Neural progenitor cell (in vitro differentiated cells): ENCODE measurements around the gene NAP1L4. TPM values are rescaled to one million over a fixed set of nuclear protein-coding genes. Genes with fewer than 3 reads are reported as not detected.
A peak's percentile ranks its signal among the peaks of the same experiment; 100 is the strongest.

Experiments used
- DNase-seq: peaks from one replicate; pipeline ENCODE4 v3.0.0-alpha.2; 2016; ENCODE audit warnings: low spot score
- H2AFZ ChIP-seq: fragments of 200-600 bp; sonication (generic); replicated peaks from 2 replicates; pipeline ENCODE4 v1.6.1; 2016; ENCODE audit warnings: antibody characterized with exemption
- H3F3A ChIP-seq: fragments of 200-600 bp; sonication (generic); 2 replicates; pipeline ENCODE4 v1.6.1; 2016; ENCODE audit warnings: antibody characterized with exemption, low read depth
- H3K27ac ChIP-seq: fragments of 200-600 bp; sonication (generic); 2 replicates; pipeline ENCODE4 v1.5.1; 2016; ENCODE audit warnings: mild to moderate bottlenecking
- H3K27me3 ChIP-seq: fragments of 200-600 bp; sonication (generic); 2 replicates; pipeline ENCODE4 v1.6.1; 2016; ENCODE audit warnings: mild to moderate bottlenecking, moderate library complexity
- H3K36me3 ChIP-seq: fragments of 200-600 bp; sonication (generic); 2 replicates; pipeline ENCODE4 v1.5.1; 2016
- H3K4me1 ChIP-seq: fragments of 200-600 bp; sonication (generic); 2 replicates; pipeline ENCODE4 v1.6.1; 2016; ENCODE audit warnings: mixed run types
- H3K4me2 ChIP-seq: fragments of 200-600 bp; sonication (generic); 2 replicates; pipeline ENCODE4 v1.6.1; 2016
- H3K4me3 ChIP-seq: fragments of 200-600 bp; sonication (generic); 2 replicates; pipeline ENCODE4 v1.5.1; 2016
- H3K79me2 ChIP-seq: fragments of 200-600 bp; sonication (generic); 2 replicates; pipeline ENCODE4 v1.6.1; 2016; ENCODE audit warnings: low read depth
- H3K9ac ChIP-seq: fragments of 200-600 bp; sonication (generic); 2 replicates; pipeline ENCODE4 v1.6.1; 2016
- H3K9me3 ChIP-seq: fragments of 200-600 bp; sonication (generic); 2 replicates; pipeline ENCODE4 v1.5.1; 2016; ENCODE audit warnings: low read depth
- H4K20me1 ChIP-seq: fragments of 200-600 bp; sonication (generic); 2 replicates; pipeline ENCODE4 v1.6.1; 2016; ENCODE audit warnings: low read depth
- H3K27ac Mint-ChIP-seq: 3 replicates; pipeline ENCODE4 v1.8.0; 2021; ENCODE audit warnings: mixed read lengths
- H3K27me3 Mint-ChIP-seq: 2 replicates; pipeline ENCODE4 v1.8.0; 2022; ENCODE audit warnings: low read depth, mild to moderate bottlenecking, inconsistent platforms, moderate library complexity, mixed read lengths; ENCODE audit not compliant: insufficient read depth
- H3K36me3 Mint-ChIP-seq: 3 replicates; pipeline ENCODE4 v1.8.0; 2021; ENCODE audit warnings: mixed read lengths
- H3K4me1 Mint-ChIP-seq: 3 replicates; pipeline ENCODE4 v1.8.0; 2021; ENCODE audit warnings: mixed read lengths
- H3K4me3 Mint-ChIP-seq: 3 replicates; pipeline ENCODE4 v1.8.0; 2021; ENCODE audit warnings: mild to moderate bottlenecking, moderate library complexity, mixed read lengths
- H3K9me3 Mint-ChIP-seq: 3 replicates; pipeline ENCODE4 v1.8.0; 2020; ENCODE audit warnings: mixed read lengths
- EZH2 ChIP-seq: fragments of 200-600 bp; sonication (generic); IDR thresholded peaks from 2 replicates; pipeline ENCODE4 v1.6.1; 2017; ENCODE audit warnings: antibody characterized with exemption, mild to moderate bottlenecking, moderate library complexity
- EZH2phosphoT487 ChIP-seq: fragments of 200-600 bp; sonication (generic); IDR thresholded peaks from 2 replicates; pipeline ENCODE4 v1.6.1; 2017; ENCODE audit warnings: antibody characterized with exemption
- total RNA-seq: library from RNA; depleted of rRNA; stranded (reverse); fragments of >200 nt; gene quantifications from 2 replicates; pipeline ENCODE4 v1.2.3, GENCODE V29; 2015; ENCODE audit warnings: low replicate concordance
- TF ChIP-seq, protein P1 (sequence below): fragments of 200-600 bp; sonication (generic); IDR thresholded peaks from 2 replicates; pipeline ENCODE4 v1.5.1; 2017; ENCODE audit warnings: antibody characterized with exemption, mild to moderate bottlenecking

The NAP1L4 gene
- total RNA-seq, 1 donor from 2014 or later = 191 TPM

DNA sequence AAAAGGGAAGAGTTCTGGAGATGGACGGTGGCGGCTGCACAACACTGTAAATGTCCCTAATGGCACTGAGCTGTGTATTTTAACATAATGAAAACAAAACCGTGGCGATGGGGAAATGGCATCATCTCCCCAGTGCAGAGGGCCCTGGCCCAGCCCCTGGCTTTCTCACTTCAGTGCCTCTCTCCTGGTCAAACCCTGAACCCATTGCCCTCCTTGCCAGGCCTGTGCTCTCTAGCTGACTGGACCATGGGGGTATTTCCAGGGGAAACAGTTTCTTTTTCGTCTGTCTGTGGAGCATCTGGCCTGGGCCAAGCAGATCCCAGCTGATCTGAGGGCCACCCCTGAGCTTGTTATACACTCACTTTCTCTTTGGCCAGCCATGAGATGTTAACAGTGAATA lies 17.4 kb upstream of the NAP1L4 start:
- H3K9me3 ChIP-seq = no peaks in the 10 kb centered on the region
- H2AFZ ChIP-seq = no peak overlapping the region
- H3K4me2 ChIP-seq = no peak overlapping the region
- TF ChIP-seq EZH2 (no peak), EZH2phosphoT487 (no peak)
- TF ChIP-seq, protein P1, sequence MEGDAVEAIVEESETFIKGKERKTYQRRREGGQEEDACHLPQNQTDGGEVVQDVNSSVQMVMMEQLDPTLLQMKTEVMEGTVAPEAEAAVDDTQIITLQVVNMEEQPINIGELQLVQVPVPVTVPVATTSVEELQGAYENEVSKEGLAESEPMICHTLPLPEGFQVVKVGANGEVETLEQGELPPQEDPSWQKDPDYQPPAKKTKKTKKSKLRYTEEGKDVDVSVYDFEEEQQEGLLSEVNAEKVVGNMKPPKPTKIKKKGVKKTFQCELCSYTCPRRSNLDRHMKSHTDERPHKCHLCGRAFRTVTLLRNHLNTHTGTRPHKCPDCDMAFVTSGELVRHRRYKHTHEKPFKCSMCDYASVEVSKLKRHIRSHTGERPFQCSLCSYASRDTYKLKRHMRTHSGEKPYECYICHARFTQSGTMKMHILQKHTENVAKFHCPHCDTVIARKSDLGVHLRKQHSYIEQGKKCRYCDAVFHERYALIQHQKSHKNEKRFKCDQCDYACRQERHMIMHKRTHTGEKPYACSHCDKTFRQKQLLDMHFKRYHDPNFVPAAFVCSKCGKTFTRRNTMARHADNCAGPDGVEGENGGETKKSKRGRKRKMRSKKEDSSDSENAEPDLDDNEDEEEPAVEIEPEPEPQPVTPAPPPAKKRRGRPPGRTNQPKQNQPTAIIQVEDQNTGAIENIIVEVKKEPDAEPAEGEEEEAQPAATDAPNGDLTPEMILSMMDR = no peak
- H3K27me3 ChIP-seq = no peaks in the 10 kb centered on the region
- no peak overlapping the region for H3K9ac ChIP-seq
- no peak overlapping the region for H3K4me3 Mint-ChIP-seq
- no peaks in the 10 kb centered on the region for H3F3A ChIP-seq
- no peak overlapping the region for H3K27ac Mint-ChIP-seq
- peaks cover 6% of the 10 kb centered on the region for H3K36me3 Mint-ChIP-seq
- no peak overlapping the region for H3K27ac ChIP-seq
- no peaks in the 10 kb centered on the region for H4K20me1 ChIP-seq
- H3K4me1 ChIP-seq = no peaks in the 10 kb centered on the region
- no peaks in the 10 kb centered on the region for H3K36me3 ChIP-seq
- H3K4me3 ChIP-seq = no peak overlapping the region
- peaks cover 5% of the 10 kb centered on the region for H3K27me3 Mint-ChIP-seq
- DNase-seq = no peak
- H3K9me3 Mint-ChIP-seq = no peaks in the 10 kb centered on the region
- H3K4me1 Mint-ChIP-seq = no peaks in the 10 kb centered on the region
- H3K79me2 ChIP-seq = no peaks in the 10 kb centered on the region

DNA sequence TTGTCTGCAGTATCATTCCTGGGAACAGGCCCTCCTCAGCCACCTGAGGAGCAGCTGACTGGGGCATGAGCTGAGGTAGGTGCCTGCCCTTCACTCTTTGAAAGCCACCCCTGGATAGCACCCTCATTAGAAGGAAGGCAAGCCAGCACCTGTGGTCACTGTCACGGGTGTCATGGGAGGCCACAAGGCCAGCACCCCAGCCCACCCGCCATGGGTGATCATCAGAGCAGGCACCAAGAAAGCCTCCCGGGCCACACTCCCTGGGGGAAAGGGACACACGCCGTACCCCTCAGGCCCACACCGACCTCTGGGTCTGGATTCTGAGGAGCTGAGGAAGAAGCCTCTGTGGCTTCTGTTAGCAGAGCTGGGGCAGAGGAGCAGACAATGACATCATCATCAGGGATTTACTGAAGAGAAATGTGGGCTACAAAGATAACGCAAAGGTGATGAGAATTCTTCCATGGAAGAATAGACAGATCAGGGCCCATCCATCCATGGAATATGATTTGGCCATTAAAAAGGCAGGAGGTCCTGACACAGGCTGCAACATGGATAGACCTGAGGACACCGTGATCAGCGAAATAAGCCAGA lies 16.7 kb upstream of the NAP1L4 start:
- Histone ChIP-seq H3K9me3 (no peaks in the 10 kb centered on the region), H3K79me2 (no peaks in the 10 kb centered on the region), H3K4me3 (no peak overlapping the region), H3K36me3 (no peaks in the 10 kb centered on the region), H4K20me1 (no peaks in the 10 kb centered on the region), H3K9ac (no peak overlapping the region), H3K27ac (no peak overlapping the region), H2AFZ (no peak overlapping the region), H3F3A (no peaks in the 10 kb centered on the region), H3K4me1 (no peaks in the 10 kb centered on the region), H3K27me3 (no peaks in the 10 kb centered on the region), H3K4me2 (no peak overlapping the region)
- Mint-ChIP-seq H3K27me3 (peaks cover 6% of the 10 kb centered on the region), H3K4me1 (no peaks in the 10 kb centered on the region), H3K36me3 (peaks cover 6% of the 10 kb centered on the region), H3K9me3 (no peaks in the 10 kb centered on the region), H3K27ac (no peak overlapping the region), H3K4me3 (peak overlapping the region; percentile 0)
- TF ChIP-seq, protein P1 = no peak
- TF ChIP-seq EZH2phosphoT487 (no peak), EZH2 (no peak)
- DNase-seq = no peak

DNA sequence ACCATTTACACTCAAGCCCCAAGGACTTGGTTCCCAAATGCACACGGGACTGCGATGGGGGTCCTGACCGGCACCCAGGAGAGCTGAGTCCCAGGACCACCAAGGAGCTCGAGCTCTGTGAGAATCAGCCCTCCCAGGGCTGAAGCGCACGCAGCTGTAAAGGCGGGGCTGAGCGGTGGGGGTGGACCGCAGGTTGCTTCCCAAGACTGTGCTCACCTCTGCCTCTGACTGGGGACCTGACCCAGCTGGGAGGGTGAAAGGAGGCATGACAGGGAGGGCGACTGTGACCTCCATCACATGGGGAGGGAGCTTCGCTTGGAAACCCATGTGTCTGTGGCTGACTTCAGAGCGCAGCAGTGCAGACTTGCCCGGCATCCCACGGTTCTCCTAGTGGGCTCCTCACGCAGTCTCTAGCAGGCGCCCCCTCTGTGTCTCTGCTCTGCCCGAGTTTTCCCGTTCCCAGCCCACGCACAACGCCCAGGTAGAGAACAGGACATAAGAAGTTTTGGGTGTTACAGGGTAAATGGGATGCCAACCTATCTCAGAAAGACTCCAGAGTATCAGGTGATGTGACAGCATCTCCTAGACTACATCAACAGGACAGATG lies 15.4 kb upstream of the NAP1L4 start:
- Histone ChIP-seq H4K20me1 (no peaks in the 10 kb centered on the region), H3K4me2 (no peak overlapping the region), H3K27ac (no peak overlapping the region), H3K36me3 (no peaks in the 10 kb centered on the region), H3K4me1 (no peaks in the 10 kb centered on the region), H3K27me3 (no peaks in the 10 kb centered on the region), H3K9me3 (no peaks in the 10 kb centered on the region), H3F3A (no peaks in the 10 kb centered on the region), H3K79me2 (no peaks in the 10 kb centered on the region), H2AFZ (no peak overlapping the region), H3K4me3 (no peak overlapping the region), H3K9ac (no peak overlapping the region)
- Mint-ChIP-seq H3K9me3 (no peaks in the 10 kb centered on the region), H3K4me1 (no peaks in the 10 kb centered on the region), H3K27me3 (peaks cover 6% of the 10 kb centered on the region), H3K27ac (no peak overlapping the region), H3K36me3 (peaks cover 14% of the 10 kb centered on the region), H3K4me3 (no peak overlapping the region)
- no peak for TF ChIP-seq EZH2phosphoT487
- no peak for TF ChIP-seq EZH2
- TF ChIP-seq, protein P1 = no peak
- no peak for DNase-seq
